DMS79 (cell line): ENCODE measurements around the gene FMN1.

Source experiments
- DNase-seq: peaks from one replicate; lab custom pipeline; 2025; lab: John Stamatoyannopoulos, UW

Gene FMN1, protein sequence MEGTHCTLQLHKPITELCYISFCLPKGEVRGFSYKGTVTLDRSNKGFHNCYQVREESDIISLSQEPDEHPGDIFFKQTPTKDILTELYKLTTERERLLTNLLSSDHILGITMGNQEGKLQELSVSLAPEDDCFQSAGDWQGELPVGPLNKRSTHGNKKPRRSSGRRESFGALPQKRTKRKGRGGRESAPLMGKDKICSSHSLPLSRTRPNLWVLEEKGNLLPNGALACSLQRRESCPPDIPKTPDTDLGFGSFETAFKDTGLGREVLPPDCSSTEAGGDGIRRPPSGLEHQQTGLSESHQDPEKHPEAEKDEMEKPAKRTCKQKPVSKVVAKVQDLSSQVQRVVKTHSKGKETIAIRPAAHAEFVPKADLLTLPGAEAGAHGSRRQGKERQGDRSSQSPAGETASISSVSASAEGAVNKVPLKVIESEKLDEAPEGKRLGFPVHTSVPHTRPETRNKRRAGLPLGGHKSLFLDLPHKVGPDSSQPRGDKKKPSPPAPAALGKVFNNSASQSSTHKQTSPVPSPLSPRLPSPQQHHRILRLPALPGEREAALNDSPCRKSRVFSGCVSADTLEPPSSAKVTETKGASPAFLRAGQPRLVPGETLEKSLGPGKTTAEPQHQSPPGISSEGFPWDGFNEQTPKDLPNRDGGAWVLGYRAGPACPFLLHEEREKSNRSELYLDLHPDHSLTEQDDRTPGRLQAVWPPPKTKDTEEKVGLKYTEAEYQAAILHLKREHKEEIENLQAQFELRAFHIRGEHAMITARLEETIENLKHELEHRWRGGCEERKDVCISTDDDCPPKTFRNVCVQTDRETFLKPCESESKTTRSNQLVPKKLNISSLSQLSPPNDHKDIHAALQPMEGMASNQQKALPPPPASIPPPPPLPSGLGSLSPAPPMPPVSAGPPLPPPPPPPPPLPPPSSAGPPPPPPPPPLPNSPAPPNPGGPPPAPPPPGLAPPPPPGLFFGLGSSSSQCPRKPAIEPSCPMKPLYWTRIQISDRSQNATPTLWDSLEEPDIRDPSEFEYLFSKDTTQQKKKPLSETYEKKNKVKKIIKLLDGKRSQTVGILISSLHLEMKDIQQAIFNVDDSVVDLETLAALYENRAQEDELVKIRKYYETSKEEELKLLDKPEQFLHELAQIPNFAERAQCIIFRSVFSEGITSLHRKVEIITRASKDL (N-terminal part only)

DNA sequence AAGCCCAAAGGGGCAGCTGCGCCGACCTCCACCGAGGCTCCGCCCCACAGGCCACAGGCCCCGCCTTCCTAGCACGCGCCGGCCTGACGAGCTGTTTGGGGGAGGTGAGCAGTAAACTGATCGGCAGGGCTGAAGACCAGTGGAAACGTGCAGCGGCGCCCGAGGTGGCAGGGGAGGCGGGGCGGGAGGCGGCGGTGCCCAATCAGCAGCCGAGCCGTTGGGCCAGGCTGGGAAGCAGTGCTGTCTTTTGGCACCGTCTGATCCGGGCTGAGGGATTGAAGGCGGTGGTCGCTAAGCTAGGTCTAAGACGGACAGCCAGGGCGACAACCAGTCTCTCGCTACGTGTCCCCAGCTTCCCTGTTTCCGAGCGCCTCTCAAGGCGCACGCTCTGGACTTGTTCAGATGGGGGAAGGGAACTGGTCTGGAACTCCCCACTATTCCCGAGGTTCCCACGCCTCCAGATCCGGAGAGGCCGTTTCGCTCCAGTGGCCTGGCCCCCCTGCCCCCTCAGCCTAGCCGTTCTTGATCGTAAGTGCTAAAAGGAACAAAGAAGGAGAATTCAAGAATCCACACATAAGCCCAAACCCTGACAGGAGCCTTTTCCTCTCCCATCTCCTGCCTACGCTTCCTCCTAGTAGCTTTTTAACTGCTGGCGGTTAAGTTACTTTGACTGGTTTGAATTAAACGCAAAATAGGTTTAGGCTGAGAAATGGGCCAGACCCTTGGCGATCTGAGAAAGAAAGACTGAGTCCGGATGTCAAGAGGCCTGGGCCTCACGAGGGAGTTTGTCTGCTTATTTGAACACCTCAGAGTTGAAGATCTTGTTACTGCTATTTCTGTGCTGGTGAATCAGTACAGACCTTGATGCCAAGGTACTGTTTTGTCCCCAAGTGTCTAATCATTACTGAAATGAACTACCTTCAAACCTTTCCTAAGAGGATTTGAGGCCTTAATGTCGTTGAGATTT is at the start of gene FMN1:
TSS of gene FMN1 (minus strand) at position 11 of the 967 bp plus-strand sequence. CDS start 39,800 bp downstream, outside the sequence.
- DNase-seq = peak; percentile 68

DNA sequence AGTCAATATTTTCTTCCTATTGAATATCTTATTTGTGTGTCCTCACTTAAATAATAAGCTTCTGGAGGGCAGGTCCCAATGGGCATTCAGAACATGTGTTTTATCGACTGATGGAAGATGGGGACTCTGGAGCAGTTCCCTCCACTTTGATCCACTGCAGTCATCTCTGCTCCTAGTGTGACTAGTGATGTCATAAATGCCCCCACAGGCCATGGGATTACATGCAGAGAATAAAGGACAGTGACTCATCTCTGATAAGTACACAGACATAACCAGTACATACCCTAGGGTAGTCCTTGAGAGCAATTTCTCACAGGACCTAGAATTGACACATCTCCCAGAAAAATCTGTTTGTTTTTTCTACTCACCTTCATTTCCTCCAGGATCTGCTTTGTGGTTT is 49.4 kb upstream of the FMN1 start:
- no peak for DNase-seq

DNA sequence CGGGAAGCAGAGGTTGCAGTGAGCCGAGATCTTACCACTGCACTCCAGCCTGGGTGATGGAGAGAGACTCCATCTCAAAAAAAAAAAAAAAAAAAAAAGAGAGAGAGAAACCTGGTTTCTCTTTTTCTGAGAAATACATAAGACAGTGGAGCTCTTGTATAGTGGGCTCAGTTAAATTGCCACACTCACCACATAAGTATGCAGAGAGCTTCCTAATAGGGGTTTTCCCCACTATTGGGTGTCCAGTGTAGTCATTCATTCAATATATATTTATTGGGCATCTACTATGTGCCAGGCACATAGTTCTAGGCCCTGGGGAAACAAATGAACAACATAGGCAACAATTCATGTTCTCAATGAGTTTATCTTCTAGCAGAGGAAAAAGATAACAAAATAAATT is 48.9 kb upstream of the FMN1 start:
- DNase-seq = no peak

DNA sequence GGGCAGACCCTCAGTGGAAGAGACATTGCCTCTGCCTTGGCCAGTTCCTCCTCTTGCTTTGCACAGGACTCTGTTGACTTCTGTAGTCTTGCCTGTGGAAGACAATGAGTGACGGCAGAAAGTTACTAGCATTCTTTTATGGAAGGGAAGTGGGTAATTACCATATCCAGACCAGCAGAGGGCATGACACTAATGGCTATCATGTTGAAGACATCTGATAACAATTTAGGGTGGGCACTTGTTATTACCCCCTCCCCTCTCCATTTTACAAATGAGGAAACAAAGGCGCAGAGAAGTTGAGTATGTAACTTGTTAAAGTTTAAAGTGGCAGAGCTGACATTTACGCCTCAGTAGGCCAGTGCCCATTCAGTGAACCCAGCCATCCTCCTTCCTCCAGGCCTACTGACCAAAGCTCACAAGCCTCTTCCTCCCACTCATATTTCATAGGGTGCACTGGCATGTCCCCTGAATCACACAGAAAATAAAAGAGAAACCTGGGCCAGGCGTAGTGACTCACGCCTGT is 48.2 kb upstream of the FMN1 start:
- no peak for DNase-seq

DNA sequence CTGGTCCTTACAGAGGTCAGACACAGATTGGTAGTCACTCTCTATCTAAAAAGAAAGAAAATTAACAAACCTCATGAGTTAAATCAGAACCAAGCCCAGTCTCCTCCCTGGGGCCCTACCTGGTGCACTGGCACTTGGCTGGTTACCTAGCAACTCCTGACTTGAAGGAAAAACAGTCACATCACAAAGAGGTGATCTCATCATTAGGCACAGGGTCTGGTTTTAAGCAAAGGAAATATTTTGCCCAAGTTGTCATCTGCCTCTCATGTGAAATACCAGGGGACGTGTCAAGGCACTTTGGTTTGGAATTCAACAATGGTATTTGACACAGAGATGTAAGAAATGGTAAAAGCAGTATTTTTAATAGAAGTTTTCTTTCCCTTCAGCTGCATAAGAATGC is 47.7 kb upstream of the FMN1 start:
- no peak for DNase-seq

DNA sequence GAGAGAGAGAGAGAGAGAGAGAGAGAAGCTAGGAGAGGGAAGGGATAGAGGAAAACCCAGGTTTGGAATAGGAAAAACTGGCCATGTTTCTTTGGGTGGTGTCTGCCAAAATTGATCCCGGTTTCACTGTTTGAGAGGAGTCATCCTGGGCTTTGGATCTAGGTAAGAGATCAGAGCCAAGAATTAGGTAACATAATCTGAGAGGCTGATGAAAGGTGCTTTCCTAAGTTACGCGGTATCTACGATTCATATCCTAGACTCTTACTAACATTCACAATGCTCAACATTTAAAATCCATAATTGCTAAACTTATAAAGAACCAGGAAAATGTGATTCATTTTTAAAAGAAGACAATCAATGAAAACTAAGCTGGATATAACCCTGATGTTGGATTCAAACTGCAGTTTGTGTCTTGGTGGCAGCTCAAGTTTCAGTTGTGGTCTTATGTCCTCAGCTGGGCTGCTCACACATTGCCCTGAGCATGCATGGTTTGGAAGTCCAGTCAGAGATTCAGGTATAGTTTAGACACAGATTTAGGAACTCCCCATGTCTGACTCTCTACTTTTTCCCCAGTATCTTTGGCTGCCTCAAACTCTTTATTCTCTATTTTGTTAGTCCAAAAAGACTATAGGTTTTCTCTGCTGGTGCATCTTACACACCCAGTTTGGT is 42.5 kb upstream of the FMN1 start:
- DNase-seq = no peak

DNA sequence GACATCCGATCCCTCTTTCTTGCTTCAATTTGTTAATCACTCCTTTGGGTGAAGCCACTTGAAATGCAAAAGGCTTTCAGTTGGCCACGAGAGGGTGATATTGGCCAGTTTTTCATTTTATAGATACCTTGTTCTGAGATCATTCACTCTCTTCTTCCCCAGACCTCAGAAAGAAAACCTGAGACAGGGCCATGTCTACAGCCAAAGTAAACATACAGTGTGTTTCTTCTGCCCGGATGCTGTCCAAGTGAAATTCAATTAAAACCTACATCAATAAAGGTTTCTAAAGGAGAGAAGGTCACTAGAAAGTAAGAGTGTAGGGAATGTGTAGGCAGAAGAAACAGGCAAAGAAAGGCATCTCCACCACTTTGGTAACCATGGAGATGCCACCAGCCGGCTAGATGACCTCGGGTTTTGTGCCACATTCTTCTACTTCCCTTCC is 39.5 kb upstream of the FMN1 start:
- DNase-seq = no peak

DNA sequence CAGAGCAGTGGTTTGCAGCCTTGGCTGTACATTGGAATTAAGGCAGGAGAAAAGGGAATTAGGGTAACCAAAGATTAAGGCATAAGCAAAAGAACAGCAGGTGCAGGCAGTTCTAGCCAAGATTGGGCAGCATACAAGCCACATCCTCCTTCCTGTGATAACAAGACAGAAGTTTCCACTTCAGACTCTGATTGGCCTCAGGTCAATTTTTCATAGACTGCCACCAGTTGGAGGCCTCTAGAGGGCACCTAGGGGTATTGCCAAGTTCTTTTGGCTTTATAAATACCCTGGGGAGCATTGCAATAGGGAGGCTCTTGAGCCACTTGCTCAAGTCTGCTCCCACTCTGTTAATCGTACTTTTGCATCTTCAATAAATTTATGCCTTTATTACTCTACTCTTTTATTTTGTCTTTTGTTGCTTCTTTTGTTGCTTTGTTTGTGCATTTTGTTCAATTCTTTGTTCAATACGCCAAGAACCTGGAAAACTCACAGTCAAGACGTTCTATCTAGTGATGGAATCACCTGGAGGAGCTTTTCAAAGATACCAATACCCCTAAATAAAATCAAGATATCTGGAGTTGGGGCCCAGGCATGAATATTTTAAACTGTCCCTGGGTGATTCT is 32.2 kb upstream of the FMN1 start:
- DNase-seq = no peak

DNA sequence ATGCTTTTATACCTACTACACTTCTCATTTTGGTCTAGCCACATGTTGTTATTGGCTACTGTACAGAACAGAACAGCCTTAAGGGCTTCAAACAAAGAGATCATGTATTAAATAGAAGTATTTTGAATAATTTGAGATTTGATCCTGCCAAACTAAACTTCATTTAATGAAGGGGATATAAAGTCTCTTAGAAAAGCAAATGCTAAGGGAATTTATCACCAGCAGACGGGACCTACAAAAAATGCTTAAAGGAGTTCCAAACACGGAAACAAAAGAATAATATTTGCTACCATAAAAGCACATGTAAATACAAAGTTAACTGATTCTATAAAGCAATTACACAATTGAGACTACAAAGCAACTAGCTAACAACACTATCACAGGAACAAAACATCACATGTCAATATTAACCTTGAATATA is 23.6 kb upstream of the FMN1 start:
- DNase-seq = no peak

DNA sequence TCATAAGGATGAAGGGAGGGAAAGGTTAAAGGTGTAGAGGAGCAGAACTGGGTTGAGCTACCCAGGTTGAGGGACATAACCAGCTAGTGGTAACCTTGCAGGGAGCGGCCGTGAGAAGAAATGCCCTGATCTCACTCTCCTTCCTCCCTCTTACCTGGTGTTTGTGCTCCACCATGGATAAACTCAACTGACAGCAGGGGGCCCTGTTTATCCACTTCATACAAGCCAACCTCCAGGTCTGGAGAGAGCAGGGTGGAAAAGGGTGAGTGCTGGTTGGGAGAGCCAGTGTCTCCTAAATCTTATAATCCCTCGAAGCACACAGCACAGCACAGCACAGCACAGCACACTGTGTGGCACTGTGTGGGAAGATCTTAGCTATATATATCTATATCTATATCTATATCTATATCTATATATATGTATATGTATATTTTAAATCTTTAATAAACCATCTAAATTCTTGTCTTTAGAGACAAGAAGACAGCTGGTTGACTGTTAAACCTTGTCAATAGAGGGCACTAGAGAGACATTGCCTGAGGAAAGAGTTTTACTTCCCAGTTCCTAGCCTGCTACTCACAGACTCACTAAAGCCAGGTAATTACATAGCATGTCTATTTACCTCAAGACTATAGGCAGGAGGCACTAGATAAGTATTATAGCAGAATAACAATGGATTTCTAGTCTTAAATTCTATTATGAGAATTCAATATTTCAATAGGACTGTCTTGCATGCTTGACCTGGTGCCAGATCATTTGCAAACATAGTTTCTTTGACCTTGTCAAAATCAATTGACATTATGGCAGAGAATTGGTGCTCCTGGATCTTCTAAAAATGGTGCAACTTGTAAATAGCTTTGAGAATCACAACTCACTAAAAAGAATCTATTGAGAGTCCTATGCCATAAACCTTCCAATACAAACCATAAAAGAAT is 21.7 kb upstream of the FMN1 start:
- no peak for DNase-seq

DNA sequence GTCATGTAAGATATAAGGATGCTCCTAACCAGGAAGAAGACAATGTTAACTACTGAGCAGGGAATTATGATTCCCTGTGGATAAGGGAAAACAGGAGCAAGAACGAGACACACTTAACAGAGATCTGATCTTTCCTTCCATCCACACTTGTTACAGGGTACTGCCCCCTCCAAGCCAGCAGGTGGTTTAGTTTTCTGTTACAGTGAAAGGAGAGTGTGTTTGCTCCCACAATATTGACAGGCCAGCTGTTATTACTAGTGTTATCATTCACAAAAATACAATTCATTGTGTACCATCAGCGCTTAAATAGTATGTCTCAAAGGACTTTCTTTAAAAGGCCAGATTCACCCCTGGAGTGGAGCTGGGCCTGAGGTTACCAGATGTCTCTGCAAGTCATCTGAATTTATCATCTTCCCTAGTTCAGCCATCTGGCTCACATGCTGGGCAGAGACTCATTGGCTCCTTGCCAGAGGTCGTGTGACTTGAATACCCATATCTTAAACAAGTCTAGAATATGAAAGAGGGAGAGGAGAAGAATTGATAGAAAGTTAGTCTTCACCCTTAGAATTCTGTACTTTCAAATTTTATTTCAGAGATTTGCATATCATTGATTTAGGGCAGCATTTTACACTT is 16.8 kb upstream of the FMN1 start:
- DNase-seq = no peak

DNA sequence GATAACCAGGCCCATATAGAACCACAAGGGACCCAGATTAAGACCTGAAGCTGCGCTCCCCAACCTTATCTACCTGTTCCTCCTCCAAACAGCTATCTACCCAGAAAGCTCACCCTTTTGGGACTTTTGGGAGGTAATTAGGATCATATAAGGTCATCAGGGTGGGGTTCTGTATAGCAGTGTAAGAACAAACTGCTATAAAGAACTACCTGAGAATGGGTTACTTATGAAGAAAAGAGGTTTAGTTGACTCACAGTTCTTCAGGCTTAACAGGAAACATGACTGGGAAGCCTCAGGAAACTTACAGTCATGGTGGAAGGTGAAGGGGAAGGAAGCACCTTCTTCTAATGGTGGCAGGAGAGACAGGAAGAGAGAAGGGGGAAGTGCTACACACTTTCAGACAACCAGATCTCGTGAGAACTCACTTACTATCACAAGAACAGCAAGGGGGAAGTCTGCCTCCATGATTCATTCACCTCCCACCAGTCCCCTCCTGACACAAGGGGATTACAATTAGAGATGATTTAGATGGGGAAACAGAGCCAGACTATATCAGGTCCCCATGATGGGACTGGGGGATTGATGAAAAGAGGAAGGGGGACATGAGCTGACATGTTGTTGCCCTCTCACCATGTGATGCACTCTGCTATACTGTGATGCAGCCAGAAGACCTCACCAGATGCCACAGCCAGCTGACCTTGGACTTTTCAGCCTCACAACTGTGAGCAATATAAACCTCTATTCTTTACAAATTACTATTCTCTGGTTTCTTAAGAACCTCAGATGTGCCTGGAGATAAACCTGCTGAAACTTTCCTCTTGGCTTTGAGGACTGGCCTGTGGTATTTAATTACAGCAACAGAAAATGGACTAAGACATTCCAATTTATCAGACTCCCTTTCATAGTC is 15.3 kb upstream of the FMN1 start:
- DNase-seq = no peak

DNA sequence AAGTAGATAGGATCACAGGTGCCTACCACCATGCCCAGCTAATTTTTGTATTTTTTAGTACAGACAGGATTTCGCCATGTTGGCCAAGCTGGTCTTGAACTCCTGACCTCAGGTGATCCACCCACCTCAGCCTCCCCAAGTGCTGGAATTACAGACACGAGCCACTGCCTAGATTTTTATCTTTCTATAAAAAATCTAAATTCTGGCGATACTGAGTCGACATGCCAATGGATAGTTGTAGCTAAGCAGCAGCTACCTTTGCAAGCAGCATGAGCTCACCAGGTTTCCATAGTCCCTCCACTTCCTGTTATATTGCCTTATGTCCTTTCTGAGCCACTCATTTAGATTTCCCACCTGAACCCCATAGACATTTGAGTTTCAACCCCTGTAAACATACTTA is 13.1 kb upstream of the FMN1 start:
- no peak for DNase-seq

DNA sequence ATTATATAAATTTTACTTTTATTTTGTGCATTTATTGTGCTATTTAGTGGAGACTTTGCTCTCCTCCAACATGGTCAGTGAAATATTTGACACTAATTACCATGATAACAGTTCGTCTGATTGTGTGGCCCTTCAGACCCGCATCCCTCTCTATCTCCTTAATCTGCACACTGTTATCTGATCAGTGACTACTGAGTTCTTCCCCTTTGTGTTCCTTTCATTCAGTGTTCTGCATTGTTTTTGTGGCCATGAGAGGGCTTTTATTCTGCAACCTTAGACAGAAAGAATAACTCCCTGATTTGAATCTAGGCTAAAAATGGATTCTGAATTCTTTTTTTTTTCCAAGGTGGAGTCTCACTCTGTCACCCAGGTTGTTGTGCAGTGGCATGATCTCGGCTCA is 11.9 kb upstream of the FMN1 start:
- no peak for DNase-seq

DNA sequence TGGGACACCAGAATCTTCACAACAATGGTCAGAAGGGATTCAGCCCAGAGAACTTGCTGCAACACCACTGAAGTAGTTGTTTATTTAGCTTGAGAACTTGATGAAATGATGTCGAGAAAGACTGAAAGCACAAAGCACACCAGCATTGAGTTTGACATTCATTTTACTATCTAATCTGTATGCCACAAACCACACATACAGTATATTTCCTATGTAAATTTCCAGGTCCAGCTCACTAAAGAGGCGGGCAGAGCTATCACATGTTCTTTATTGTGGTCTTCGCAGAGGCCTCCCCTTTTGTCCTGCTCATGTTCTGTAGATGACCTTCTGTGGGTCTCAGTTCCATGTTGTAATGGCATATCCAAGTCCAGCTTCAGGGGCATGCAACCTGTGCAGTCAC is 10.4 kb upstream of the FMN1 start:
- no peak for DNase-seq

DNA sequence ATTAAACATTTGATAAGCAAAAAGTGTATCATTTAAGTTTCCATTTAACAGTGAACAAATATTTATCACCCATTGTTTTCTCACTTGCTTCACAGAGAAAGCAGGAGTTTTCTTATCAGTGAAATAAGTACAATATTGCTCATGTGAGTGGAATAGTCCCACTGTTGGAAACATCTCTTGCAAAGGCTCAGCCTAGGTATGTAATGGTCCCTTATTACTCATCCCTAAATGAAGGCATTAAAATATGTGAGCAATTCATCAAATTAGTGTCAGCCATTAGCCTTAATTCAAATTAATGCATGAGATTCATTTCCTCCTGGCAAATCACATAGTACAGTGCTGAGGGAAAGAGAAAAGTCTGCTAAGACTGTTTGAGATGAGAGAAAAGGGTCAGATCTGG is 9.6 kb upstream of the FMN1 start:
- no peak for DNase-seq

DNA sequence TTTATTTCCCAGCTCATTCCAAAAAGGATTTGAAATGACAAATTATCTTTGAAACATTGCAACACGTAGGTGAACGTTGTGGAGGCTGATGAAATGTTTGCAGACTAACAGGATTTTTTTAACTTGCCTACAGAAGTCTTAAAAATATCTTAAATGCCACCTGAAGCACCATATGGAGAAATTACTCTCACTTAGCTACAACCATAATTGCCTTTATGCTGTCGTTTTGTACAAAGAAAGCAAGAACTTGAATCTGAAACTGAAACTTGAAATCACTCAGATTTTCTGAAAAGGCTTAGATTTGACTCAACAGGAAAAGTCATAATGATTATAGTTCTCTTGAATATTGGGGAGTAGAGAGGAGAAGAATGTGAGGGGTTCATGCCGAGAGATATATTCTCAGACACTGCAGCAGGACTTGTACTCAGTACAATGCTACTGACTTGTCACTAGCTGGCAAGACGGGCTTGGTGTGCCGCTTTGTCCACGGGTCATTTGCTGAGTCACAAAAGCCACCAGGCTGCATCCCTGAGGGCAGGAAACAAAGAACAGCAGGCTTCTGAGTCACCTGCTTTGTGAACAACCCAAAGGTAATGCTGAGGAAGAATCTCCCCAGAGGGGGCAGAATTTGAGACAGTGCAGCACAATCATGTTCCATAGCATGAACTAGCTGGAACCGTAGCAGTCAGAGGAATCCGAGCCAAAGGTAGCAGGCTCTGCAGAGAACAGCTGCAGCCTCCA is 7.1 kb upstream of the FMN1 start:
- DNase-seq = peak; percentile 7
